HepG2 (cell line): ENCODE data around the gene CAPZA2. TPM values are rescaled to one million over a fixed set of nuclear protein-coding genes. Genes with fewer than 3 reads are reported as not detected.

Experiments used
- CBX1 ChIP-seq: IDR thresholded peaks from one replicate; pipeline ENCODE4 v1.6.1; 2016; ENCODE audit warnings: antibody characterized with exemption, low read depth
- CHCHD3 ChIP-seq: sonication (generic); formaldehyde crosslinking; IDR thresholded peaks from 2 replicates; pipeline ENCODE4 v1.8.0; 2022; ENCODE audit warnings: mild to moderate bottlenecking, missing genetic modification reagents, moderate library complexity
- GATAD2A ChIP-seq: IDR thresholded peaks from 2 replicates; pipeline ENCODE4 v1.6.1; 2016
- KLF16 ChIP-seq, 2 experiments: sonication (generic) in 1 of 2; formaldehyde crosslinking in 1 of 2; IDR thresholded peaks; 2 replicates each; pipeline versions ENCODE4 v1.6.1 to v1.8.0; 2016 to 2023; ENCODE audit warnings: missing genetic modification reagents in 2 of 2, missing compliant biosample characterization in 1 of 2
- KLF9 ChIP-seq: IDR thresholded peaks from 2 replicates; pipeline ENCODE4 v1.6.1; 2016; ENCODE audit warnings: low read depth
- NFRKB ChIP-seq: fragments of 450-650 bp; IDR thresholded peaks from 2 replicates; pipeline ENCODE4 v1.6.1; 2017
- NFYC ChIP-seq: IDR thresholded peaks from 2 replicates; pipeline ENCODE4 v1.6.1; 2016; ENCODE audit warnings: missing genetic modification reagents, missing compliant biosample characterization
- RFX5 ChIP-seq: IDR thresholded peaks from 2 replicates; pipeline ENCODE4 v1.6.1; 2011; ENCODE audit warnings: low read depth, low read length, improper control_type of control experiment
- SIX1 ChIP-seq: sonication (generic); formaldehyde crosslinking; IDR thresholded peaks from 2 replicates; pipeline ENCODE4 v1.4.0; 2020; ENCODE audit warnings: missing genetic modification reagents, borderline replicate concordance
- TCF12 ChIP-seq, 2 experiments: fragments of 450-650 bp in 1 of 2; sonication (generic) in 1 of 2; formaldehyde crosslinking in 1 of 2; IDR thresholded peaks; 2 replicates each; pipeline versions ENCODE4 v1.6.1 to v1.8.0; 2017 to 2022; ENCODE audit warnings: antibody characterized with exemption in 1 of 2, mild to moderate bottlenecking in 1 of 2, missing genetic modification reagents in 1 of 2, moderate library complexity in 1 of 2
- ZNF317 ChIP-seq: sonication (generic); formaldehyde crosslinking; IDR thresholded peaks from 2 replicates; pipeline ENCODE4 v1.5.0; 2020; ENCODE audit warnings: mild to moderate bottlenecking, missing genetic modification reagents
- ZNF337 ChIP-seq: sonication (generic); formaldehyde crosslinking; IDR thresholded peaks from 2 replicates; pipeline ENCODE4 v1.5.1; 2020; ENCODE audit warnings: missing genetic modification reagents, low read depth, mild to moderate bottlenecking, borderline replicate concordance
- ZNF605 ChIP-seq: sonication (generic); formaldehyde crosslinking; IDR thresholded peaks from 2 replicates; pipeline ENCODE4 v1.8.0; 2022; ENCODE audit warnings: mild to moderate bottlenecking, missing genetic modification reagents
- polyA plus RNA-seq, 8 experiments: library from polyadenylated mRNA; depleted of rRNA in 3 of 8; stranded (reverse) in 7 of 8; unstranded in 1 of 8; fragments of >200 nt; fragmentation: Illumina TruSeq in 4 of 8; extraction: Trizol in 4 of 8; gene quantifications; 2 replicates each; pipeline versions ENCODE4 v1.2.1 to v1.2.3, GENCODE V29; 2011 to 2016; ENCODE audit warnings: low read depth in 4 of 8, missing spikeins in 1 of 8, mixed read lengths in 1 of 8; ENCODE audit not compliant: insufficient read depth in 1 of 8
- total RNA-seq, 5 experiments: library from RNA; depleted of rRNA; stranded (reverse); fragments of >200 nt; fragmentation: Illumina TruSeq; extraction: Trizol; gene quantifications; 2 replicates each; pipeline ENCODE4 v1.2.3, GENCODE V29; 2016; ENCODE audit warnings: low read depth in 1 of 5
- TF ChIP-seq, protein P1 (sequence below): sonication (generic); formaldehyde crosslinking; IDR thresholded peaks from 2 replicates; pipeline ENCODE4 v1.4.0; 2020; ENCODE audit warnings: mild to moderate bottlenecking, missing genetic modification reagents, borderline replicate concordance
- TF ChIP-seq, protein P2 (sequence below): sonication (generic); formaldehyde crosslinking; IDR thresholded peaks from 2 replicates; pipeline ENCODE4 v1.8.0; 2022; ENCODE audit warnings: low read depth, missing genetic modification reagents
- TF ChIP-seq, protein P3 (sequence below): sonication (generic); formaldehyde crosslinking; conservative IDR thresholded peaks from 2 replicates; pipeline ENCODE4 v1.8.0; 2022; ENCODE audit warnings: missing genetic modification reagents
- TF ChIP-seq, protein P4 (sequence below): sonication (generic); formaldehyde crosslinking; IDR thresholded peaks from 2 replicates; pipeline ENCODE4 v1.8.1; 2023; ENCODE audit warnings: mild to moderate bottlenecking, missing genetic modification reagents, borderline replicate concordance
- TF ChIP-seq, protein P5 (sequence below): sonication (generic); formaldehyde crosslinking; IDR thresholded peaks from 2 replicates; pipeline ENCODE4 v1.5.1; 2020; ENCODE audit warnings: mild to moderate bottlenecking, missing genetic modification reagents, moderate library complexity
- TF ChIP-seq, protein P6 (sequence below): sonication (generic); formaldehyde crosslinking; IDR thresholded peaks from 2 replicates; pipeline ENCODE4 v1.4.0; 2020; ENCODE audit warnings: low read depth, mild to moderate bottlenecking, missing genetic modification reagents

CAPZA2 gene
- total and polyA plus RNA-seq, 2 of the 13 experiments (the other 11 are each of a cell fraction or from before 2014, with no cell fraction given) = 38.4 to 199 TPM

DNA sequence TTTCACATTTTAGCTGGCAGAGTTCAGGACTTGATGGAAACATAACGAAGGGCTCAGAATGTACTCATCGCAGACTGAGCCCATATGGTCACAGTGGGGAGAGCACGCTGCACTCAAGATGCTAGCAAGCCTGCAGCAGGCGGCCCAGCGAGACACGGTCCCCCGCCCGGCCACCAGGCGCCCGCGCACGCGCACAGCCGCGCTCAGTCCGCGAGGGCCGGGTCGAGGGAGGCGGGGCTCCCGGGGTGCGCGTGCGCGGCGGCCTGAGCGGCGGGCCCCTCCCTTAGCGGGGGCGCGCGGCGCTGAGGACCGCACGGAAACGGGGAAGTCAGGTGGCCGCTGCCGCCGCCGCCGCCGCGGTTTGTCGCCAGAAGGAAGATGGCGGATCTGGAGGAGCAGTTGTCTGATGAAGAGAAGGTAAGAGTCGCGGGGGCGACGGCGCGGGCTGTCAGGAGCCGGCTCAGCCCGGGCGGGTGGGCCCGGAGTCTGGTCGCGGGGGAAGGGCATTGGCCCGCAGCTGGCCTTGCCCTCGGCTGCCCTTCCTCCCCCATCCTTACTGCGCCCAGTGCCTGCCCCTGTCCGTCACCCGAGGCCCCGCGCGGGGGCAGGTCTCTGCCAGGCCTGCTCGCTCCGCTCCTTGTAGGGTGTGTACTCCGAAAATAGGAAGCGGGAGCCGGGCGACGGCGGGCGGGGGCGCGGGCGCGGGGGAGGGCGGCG lies at the start of gene CAPZA2 (continued):
- TF ChIP-seq, protein P1, sequence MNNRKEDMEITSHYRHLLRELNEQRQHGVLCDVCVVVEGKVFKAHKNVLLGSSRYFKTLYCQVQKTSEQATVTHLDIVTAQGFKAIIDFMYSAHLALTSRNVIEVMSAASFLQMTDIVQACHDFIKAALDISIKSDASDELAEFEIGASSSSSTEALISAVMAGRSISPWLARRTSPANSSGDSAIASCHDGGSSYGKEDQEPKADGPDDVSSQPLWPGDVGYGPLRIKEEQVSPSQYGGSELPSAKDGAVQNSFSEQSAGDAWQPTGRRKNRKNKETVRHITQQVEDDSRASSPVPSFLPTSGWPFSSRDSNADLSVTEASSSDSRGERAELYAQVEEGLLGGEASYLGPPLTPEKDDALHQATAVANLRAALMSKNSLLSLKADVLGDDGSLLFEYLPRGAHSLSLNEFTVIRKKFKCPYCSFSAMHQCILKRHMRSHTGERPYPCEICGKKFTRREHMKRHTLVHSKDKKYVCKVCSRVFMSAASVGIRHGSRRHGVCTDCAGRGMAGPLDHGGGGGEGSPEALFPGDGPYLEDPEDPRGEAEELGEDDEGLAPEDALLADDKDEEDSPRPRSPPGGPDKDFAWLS (CRISPR knock-in tag) = no peak
- TF ChIP-seq NFYC (CRISPR knock-in tag) (peak; percentile 36; the same call in 1 of the 2 replicates), KLF9 (CRISPR knock-in tag) (no peak), ZNF317 (peak; percentile 42; the same call in 1 of the 2 replicates), CBX1 (no peak), GATAD2A (peak; percentile 13; the same call in 1 of the 2 replicates), ZNF605 (0 out of 2 replicates have a peak, but pooled peaks have one; percentile 36), RFX5 (no peak), CHCHD3 (CRISPR knock-in tag) (0 out of 2 replicates have a peak, but pooled peaks have one; percentile 9), ZNF337 (0 out of 2 replicates have a peak, but pooled peaks have one; percentile 30), NFRKB (no peak), SIX1 (CRISPR knock-in tag) (no peak), KLF16 (CRISPR knock-in tag; IDR thresholded peaks at IDR 0.05) (peak in 1 of 2 experiments; percentile 80; a peak in 2 of 4 replicates), TCF12 (IDR thresholded peaks at IDR 0.05) (no peak), TCF12 (CRISPR knock-in tag; IDR thresholded peaks at IDR 0.05) (peak; percentile 70; the same call in 1 of the 2 replicates)
- TF ChIP-seq, protein P2, sequence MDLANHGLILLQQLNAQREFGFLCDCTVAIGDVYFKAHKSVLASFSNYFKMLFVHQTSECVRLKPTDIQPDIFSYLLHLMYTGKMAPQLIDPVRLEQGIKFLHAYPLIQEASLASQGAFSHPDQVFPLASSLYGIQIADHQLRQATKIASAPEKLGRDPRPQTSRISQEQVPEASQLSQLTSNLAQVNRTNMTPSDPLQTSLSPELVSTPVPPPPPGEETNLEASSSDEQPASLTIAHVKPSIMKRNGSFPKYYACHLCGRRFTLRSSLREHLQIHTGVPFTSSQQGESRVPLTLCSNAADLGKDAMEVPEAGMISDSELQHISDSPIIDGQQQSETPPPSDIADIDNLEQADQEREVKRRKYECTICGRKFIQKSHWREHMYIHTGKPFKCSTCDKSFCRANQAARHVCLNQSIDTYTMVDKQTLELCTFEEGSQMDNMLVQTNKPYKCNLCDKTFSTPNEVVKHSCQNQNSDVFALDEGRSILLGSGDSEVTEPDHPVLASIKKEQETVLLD (CRISPR knock-in tag) = peak; percentile 62; the same call in 1 of the 2 replicates
- TF ChIP-seq, protein P3, sequence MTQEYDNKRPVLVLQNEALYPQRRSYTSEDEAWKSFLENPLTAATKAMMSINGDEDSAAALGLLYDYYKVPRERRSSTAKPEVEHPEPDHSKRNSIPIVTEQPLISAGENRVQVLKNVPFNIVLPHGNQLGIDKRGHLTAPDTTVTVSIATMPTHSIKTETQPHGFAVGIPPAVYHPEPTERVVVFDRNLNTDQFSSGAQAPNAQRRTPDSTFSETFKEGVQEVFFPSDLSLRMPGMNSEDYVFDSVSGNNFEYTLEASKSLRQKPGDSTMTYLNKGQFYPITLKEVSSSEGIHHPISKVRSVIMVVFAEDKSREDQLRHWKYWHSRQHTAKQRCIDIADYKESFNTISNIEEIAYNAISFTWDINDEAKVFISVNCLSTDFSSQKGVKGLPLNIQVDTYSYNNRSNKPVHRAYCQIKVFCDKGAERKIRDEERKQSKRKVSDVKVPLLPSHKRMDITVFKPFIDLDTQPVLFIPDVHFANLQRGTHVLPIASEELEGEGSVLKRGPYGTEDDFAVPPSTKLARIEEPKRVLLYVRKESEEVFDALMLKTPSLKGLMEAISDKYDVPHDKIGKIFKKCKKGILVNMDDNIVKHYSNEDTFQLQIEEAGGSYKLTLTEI (CRISPR knock-in tag) = no peak
- TF ChIP-seq, protein P4, sequence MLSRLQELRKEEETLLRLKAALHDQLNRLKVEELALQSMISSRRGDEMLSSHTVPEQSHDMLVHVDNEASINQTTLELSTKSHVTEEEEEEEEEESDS (CRISPR knock-in tag) = no peak
- TF ChIP-seq, protein P5, sequence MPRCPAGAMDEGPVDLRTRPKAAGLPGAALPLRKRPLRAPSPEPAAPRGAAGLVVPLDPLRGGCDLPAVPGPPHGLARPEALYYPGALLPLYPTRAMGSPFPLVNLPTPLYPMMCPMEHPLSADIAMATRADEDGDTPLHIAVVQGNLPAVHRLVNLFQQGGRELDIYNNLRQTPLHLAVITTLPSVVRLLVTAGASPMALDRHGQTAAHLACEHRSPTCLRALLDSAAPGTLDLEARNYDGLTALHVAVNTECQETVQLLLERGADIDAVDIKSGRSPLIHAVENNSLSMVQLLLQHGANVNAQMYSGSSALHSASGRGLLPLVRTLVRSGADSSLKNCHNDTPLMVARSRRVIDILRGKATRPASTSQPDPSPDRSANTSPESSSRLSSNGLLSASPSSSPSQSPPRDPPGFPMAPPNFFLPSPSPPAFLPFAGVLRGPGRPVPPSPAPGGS (CRISPR knock-in tag) = no peak
- TF ChIP-seq, protein P6, sequence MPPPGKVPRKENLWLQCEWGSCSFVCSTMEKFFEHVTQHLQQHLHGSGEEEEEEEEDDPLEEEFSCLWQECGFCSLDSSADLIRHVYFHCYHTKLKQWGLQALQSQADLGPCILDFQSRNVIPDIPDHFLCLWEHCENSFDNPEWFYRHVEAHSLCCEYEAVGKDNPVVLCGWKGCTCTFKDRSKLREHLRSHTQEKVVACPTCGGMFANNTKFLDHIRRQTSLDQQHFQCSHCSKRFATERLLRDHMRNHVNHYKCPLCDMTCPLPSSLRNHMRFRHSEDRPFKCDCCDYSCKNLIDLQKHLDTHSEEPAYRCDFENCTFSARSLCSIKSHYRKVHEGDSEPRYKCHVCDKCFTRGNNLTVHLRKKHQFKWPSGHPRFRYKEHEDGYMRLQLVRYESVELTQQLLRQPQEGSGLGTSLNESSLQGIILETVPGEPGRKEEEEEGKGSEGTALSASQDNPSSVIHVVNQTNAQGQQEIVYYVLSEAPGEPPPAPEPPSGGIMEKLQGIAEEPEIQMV (CRISPR knock-in tag) = no peak
